ENCODE results near the gene TMEM200A.

DNA sequence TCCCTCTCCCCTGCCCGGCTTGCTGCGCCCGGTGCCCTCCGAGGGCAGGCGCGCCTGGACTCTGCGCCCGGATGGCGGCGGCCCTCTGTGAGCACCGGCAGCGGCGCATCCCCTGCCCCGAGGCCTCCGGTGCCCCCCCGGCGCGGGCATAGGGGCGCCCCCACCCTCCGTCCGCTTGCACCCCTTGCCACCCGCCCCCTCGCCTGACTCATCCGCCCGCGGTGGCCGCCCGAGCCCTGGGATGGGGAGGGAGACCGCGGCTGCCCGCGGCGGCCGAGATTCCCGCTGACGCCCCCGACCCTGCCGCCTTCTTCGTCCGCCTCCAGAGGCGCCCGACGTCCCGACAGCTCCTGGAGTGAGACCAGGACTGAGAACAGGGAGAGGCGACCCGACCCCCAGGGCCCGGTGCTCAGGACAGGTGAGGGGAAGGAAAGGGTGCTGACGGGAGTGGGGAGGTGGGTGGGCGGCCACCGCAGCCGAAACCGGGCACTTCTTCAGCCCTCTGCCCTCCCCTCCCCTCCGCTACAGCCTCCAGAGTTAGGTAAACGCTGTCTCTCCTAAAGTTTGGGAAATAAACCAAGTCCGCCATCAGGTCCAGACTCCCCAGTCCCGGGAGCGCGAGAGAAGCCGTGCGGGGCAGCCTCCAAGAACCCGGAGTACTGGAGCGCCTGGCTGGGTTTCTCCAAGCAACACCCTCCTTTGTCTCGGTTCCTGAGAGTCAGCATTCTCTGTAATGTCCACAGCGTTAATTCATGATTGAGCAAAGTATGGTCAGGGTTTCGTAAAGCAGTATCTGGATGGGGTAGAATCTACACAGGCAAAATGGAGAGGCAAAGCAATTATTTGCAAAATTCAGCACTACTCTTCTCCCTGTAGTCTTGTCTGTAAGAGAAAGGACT, 539 bp downstream of the TMEM200A start:
- TF ChIP-seq, protein P1, sequence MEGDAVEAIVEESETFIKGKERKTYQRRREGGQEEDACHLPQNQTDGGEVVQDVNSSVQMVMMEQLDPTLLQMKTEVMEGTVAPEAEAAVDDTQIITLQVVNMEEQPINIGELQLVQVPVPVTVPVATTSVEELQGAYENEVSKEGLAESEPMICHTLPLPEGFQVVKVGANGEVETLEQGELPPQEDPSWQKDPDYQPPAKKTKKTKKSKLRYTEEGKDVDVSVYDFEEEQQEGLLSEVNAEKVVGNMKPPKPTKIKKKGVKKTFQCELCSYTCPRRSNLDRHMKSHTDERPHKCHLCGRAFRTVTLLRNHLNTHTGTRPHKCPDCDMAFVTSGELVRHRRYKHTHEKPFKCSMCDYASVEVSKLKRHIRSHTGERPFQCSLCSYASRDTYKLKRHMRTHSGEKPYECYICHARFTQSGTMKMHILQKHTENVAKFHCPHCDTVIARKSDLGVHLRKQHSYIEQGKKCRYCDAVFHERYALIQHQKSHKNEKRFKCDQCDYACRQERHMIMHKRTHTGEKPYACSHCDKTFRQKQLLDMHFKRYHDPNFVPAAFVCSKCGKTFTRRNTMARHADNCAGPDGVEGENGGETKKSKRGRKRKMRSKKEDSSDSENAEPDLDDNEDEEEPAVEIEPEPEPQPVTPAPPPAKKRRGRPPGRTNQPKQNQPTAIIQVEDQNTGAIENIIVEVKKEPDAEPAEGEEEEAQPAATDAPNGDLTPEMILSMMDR (IDR thresholded peaks at IDR 0.05) = no peak
- peak in 1 of 2 donors; percentile 65 for TF ChIP-seq POLR2AphosphoS5 (IDR thresholded peaks at IDR 0.05; ENCODE audit: insufficient read depth in 1 of 2, low read depth in 1 of 2)
- peak in 1 of 2 donors; percentile 26 for TF ChIP-seq POLR2A (IDR thresholded peaks at IDR 0.05)

All from vagina (tissue), 2 donors.